ENCODE results near the gene CTDSP2.

DNA sequence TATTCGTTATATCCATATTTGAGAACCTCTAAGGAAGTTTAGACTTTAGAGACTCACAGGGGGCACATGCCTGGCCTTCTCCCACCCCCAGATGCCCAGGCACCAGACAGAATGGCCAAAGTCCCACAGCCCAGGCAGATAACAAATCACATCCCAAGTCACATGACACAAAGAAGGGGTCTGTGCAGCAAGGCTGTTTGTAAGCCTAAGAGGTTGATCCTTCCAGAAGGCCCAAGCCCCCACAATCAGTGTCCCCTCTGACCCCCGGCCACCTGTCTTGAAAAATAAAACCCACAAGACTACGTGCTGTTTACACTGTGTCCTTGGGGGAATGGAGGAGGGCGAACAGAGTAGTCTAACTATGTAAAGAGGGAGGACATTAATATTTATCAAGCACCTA lies 5.1 kb downstream of the CTDSP2 start:
- TF ChIP-seq, protein P1, sequence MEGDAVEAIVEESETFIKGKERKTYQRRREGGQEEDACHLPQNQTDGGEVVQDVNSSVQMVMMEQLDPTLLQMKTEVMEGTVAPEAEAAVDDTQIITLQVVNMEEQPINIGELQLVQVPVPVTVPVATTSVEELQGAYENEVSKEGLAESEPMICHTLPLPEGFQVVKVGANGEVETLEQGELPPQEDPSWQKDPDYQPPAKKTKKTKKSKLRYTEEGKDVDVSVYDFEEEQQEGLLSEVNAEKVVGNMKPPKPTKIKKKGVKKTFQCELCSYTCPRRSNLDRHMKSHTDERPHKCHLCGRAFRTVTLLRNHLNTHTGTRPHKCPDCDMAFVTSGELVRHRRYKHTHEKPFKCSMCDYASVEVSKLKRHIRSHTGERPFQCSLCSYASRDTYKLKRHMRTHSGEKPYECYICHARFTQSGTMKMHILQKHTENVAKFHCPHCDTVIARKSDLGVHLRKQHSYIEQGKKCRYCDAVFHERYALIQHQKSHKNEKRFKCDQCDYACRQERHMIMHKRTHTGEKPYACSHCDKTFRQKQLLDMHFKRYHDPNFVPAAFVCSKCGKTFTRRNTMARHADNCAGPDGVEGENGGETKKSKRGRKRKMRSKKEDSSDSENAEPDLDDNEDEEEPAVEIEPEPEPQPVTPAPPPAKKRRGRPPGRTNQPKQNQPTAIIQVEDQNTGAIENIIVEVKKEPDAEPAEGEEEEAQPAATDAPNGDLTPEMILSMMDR (IDR thresholded peaks at IDR 0.05; ENCODE audit: low read depth, low read length) = no peak
- TF ChIP-seq EZH2phosphoT487 (IDR thresholded peaks at IDR 0.05; ENCODE audit: low read depth) = no peak
